Tongue (tissue), 2 donors: ENCODE measurements around the gene FAM193A. TPM values are rescaled to one million over a fixed set of nuclear protein-coding genes. Genes with fewer than 3 reads are reported as not detected.
"Not testable (repeated sequence)": the region's sequence is repeated elsewhere in the genome, so short reads cannot be mapped to it uniquely, and the experiment has no call there.

Experiments used
- DNase-seq: peaks from one replicate; pipeline ENCODE4 v3.0.0-alpha.2; 2015
- total RNA-seq: library from RNA; depleted of rRNA; stranded (reverse); fragments of >200 nt; gene quantifications from one replicate; pipeline ENCODE4 v1.2.3, GENCODE V29; 2014

FAM193A gene
- total RNA-seq, 1 donor from 2014 or later, result 23.7 TPM

DNA sequence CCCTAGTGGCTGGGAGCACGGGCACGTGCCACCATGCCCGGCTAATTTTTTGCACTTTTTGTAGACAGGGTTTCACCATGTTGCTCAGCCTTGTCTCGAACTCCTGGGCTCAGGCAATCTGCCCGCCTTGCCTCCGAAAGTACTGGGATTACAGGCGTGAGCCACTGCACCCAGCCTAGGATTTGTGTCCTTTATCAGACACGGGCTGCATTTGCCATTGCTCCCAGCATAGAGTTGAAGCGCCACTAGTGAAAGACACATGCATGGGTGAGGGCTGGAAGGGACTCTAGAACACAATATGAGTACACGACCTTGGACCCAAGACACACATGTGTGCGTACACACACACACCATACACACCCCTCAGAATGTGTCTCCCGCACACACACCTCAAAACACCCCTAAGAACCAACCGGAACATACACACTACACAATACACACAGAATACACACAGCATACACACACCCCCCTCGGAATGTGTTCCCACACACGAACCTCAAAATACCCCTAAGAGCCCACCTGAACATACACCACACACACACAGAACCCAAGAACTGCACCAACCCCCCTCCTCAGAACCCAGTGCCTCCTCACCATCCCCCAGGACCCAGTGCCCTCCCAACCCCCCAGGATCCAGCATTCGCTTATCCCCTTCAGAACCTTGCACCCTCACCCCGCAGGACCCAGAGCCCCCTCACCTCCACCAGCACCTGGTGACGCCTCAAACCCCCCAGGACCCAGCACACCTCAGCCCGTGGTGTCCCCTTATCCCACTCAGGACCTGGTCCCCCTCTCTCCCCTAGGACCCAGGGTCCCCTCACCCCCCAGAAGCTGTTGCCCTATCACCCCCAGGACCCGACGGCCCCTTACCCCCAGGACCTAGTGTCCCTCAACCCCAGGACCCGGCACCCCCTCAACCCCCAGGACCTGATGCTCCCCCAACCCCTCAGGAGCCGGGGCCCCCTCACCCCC is 218.7 kb downstream of the FAM193A start:
- no peak for DNase-seq

DNA sequence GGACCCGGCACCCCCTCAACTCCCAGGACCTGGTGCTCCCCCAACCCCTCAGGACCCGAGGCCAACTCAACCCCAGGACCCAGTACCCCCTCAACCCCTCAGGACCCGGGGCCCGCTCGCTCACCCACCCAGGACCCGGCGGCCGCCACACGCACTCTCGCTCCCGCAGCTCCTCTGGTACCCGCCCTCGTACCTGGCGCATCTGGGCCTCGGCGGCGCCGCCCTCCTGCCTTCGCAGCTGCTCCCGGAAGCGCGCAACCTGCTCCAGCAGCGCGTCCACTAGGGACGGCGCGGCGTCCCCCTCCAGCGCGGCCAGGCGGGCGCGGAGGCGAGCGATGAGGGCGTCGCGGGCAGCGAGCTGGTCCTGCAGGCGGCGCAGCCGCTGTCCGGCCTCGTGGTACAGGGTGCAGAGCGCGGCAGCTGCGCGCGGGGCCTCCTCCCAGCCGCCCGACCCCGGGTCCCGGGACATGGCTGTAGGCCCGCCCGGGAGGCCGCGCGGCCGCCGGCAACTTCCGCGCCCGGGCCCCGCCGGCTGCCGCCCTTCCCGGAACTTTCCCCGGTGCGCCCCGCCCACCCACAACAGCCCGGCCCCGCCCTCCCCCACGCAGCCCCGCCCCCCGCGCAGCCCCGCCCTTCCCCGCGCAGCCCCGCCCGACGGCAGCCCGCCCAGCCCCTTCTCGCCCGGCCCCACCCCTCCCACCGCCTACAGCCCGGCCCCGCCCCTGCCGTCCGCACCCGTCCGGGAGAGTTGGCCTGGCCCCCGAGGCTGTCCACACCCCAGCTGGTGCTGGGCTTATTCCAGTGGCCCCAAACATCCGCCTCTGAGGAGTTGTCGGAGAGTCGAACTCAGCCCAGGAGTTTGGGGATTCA is 219.6 kb downstream of the FAM193A start, which contains the start of gene TNIP2:
Gene TNIP2, minus strand, starts transcription at position 516 of the 870 bp plus-strand sequence. Its CDS starts 47 bp downstream, at position 469.
- DNase-seq, result peak; percentile 89

DNA sequence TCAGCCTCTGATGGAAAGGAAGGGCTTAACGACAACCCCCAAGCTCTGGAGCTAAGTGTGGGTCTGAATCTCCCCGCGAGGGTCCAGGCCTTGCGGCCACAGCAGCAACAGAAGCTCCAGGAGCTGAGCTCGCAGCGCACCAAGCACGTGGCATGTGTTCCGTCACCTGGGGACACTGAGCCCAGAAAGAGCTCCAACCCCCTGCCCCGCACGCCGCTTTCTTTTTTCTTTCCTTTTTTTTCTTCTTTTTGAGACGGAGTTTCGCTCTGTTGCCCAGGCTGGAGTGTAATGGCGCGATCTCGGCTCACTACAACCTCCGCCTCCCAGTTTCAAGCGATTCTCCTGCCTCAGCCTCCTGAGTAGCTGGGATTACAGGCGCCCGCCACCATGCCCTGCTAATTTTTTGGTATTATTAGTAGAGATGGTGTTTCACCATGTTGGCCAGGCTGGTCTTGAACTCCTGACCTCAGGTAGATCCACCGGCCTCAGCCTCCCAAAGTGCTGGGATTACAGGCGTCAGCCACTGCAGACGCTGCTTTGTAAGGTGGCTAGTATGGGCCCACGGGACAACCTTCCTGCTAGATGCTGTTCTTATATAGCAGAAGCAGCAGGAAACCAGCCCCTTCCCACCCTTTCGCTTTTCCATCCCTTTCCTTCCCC is 220.4 kb downstream of the FAM193A start:
- DNase-seq, result no peak

DNA sequence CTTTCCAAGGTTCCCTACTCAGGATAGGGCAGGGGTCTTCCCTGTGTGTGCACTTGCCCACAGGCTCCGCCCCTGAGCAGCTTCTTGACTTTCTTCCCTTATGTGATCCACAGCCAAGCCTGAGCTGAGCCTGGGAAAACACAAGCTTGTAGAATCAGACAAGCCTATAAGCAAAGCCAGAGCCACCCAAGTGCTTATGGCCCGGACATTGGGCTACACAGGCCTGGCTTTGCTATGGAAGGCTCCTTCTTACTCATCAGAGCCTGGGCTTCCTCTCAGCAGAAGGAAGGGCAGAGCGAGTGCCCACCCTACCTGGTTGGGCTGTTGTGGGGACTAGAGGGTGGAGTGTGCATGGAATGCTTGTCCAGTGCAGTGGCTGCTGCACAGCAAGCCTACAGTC is 221.0 kb downstream of the FAM193A start:
- no peak for DNase-seq

GRCh38 chr4:2761035-2761923 is 224.8 kb downstream of the FAM193A start:
- no peak for DNase-seq

GRCh38 chr4:2762048-2762447 is 225.6 kb downstream of the FAM193A start:
- DNase-seq, result no peak

DNA sequence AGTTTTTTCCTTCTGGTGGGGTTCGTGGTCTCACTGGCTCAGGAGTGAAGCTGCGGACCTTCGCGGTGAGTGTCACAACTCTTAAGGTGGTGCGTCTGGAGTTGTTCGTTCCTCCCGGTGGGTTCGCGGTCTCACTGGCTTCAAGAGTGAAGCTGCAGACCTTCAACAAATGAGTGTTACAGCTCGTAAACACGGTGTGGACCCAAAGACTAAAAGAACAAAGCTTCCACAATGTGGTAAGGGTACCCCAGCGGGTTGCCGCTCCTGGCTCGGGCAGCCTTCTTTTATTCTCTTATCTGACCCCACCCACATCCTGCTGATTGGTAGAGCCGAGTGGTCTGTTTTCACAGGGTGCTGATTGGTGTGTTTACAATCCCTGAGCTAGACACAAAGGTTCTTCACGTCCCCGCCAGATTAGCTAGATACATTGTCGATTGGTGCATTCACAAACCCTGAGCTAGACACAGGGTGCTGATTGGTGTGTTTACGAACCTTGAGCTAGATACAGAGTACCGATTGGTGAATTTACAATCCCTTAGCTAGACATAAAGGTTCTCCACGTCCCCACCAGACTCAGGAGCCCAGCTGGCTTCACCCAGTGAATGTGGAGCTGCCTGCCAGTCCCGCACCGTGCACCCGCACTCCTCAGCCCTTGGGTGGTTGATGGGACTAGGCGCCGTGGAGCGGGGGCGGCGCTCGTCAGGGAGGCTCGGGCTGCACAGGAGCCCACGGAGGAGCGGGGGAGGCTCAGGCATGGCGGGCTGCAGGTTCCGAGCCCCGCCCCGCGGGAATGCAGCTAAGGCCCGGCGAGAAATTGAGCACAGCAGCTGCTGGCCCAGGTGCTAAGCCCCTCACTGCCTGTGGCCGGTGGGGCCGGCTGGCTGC is 226.3 kb downstream of the FAM193A start:
- DNase-seq, result not testable (repeated sequence)

GRCh38 chr4:2763511-2763967 is 227.1 kb downstream of the FAM193A start:
- no peak for DNase-seq

GRCh38 chr4:2765832-2766526 is 229.5 kb downstream of the FAM193A start:
- DNase-seq, result no peak

DNA sequence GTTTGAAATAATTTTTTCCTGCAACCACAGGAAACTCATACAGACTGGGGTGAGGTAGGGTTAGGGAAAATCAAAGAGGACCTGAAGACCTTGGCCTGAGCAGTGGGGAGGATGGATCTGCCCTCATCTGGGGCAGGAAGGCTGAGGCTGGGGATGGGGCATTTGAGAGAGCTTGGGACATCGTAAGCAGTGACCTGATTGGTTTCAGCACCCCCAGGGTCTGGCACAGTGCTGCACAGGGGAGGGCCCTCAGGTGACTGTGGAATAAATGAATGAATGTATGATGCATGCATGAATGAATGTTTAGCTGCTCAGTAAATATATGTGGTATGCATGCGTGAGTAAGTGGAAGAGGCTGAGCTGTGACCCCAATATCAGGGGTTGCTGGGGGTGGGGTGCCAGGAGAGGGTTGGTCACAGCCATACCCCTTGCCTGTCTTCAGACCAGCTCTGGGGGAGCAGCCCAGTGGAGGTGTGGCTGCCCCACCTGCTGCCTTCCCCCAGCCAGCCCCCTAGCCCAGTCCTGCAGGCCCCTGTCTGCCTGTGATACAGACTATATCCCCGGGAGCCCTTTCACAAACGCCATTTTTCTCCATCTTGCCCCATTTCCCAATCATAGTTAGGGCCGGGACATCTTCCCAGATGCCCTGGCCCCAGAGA is 230.7 kb downstream of the FAM193A start:
- no peak for DNase-seq

DNA sequence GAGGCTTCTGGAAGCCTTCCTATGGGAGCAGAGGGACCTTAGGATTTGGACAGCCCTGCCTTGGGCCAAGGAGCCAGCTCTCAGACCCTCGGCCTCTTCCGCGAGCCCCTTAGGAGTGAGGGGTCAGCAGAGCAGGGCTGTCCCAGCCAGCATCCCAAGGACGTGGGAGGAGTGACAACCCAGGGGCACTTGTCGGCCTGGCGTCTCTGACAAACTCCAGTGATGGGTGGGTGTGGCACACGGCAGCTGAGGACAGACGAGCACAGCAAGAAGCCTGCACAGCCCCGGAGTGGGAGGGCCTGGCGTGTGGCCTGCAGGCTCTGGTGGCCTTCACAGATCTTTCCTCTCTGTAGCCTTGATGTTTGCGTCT is 231.2 kb downstream of the FAM193A start:
- DNase-seq, result peak; percentile 59

- DNase-seq, result no peak
Measured at GRCh38 chr4:2768124-2768523, 231.7 kb downstream of the FAM193A start.

- no peak for DNase-seq
Measured at GRCh38 chr4:2768921-2769336, 232.5 kb downstream of the FAM193A start.

DNA sequence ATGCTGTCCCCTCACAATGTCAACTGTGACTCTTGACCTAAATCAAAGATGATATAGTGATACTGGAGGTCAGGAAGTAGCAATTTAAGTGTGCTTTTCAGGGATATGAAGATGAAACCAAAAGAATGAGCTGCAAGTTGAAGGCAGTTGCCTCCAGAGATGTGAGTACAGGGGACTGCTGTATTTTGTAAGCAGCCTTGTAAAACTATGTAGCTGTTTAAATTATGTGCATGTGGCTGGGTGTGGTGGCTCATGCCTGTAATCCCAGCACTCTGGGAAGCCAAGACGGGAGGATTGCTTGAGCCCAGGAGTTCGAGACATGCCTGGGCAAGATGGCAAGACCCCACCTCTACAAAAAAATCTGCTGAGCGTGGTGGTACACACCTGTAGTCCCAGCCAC is 234.8 kb downstream of the FAM193A start:
- no peak for DNase-seq

GRCh38 chr4:2780643-2781042 is 244.2 kb downstream of the FAM193A start:
- DNase-seq, result not testable (repeated sequence)

DNA sequence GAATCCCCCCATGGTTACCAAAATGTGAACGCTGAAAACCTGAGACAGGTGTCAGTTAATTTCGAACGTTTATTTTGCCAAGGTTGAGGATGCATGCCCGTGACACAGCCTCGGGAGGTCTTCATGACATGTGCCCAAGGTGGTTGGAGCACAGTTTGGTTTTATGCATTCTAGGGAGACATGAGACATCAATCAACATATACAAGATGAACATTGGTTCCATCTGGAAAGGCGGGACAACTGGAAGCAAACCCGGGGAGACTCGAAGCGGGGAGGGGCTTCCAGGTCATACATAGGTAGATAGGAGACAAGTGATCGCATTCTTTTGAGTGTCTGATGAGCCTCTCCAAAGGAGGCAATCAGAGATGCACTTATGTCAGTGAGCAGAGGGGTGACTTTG is 245.5 kb downstream of the FAM193A start:
- DNase-seq, result no peak
